ENCODE results near the gene TRAPPC8. TPM values are rescaled to one million over a fixed set of nuclear protein-coding genes. Genes with fewer than 3 reads are reported as not detected.

Gene TRAPPC8
- total RNA-seq, 2 experiments from 2014 or later: 24.9 to 26.5 TPM

DNA sequence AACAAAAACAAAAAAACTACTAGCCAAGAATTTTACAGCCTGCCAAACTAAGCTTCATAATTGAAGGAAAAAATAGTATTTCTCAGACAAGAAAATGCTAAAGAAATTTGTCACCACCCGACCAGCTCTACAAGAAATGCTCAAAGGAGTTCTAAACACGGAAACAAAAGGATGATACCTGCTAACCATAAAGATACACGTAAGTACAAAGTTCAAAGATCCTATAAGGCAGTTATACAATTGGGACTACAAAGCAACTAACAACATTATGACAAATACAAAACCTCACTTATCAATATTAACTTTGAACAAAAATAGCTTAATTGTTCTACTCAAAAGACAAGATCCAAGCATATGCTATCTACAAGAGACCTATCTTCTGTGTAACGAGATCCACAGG lies 64.6 kb downstream of the TRAPPC8 start:
- no peak for DNase-seq
- intact Hi-C loops (cut with micrococcal nuclease): no loop called here
- Mint-ChIP-seq H3K4me1 (ENCODE audit: low read depth) (peaks cover 8% of the 10 kb centered on the region), H3K4me3 (no peak overlapping the region), H3K27ac (no peak overlapping the region), H3K27me3 (ENCODE audit: low read depth) (no peaks in the 10 kb centered on the region), H3K9me3 (peaks cover 9% of the 10 kb centered on the region), H3K36me3 (ENCODE audit: low read depth) (peaks cover 55% of the 10 kb centered on the region)
- CTCF ChIA-PET: no interaction called here

DNA sequence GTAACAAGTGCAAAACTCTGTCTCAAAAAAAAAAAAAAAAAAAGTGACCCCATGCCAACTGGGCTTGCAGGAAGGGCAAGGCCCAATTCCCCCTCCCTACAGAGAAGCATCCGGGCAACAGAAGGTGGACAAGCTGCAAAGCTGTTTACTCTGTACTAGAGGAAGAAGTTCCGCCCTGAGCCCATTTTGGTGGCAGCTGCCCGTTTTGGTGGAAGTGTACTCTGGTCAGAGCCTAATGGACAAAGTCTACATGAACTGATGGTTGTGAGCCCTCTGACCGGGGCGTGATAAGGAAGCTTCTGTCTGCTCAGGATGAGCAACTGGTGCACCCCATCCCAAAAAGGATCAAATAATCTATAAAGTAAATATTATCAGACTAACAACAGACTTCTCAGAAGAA lies 65.0 kb downstream of the TRAPPC8 start:
- DNase-seq: no peak
- H3K36me3 Mint-ChIP-seq (ENCODE audit: low read depth): peaks cover 56% of the 10 kb centered on the region
- H3K4me3 Mint-ChIP-seq: no peak overlapping the region
- H3K9me3 Mint-ChIP-seq: peaks cover 9% of the 10 kb centered on the region
- H3K4me1 Mint-ChIP-seq (ENCODE audit: low read depth): peaks cover 8% of the 10 kb centered on the region
- intact Hi-C loops (cut with micrococcal nuclease): no loop called here
- no peaks in the 10 kb centered on the region for H3K27me3 Mint-ChIP-seq (ENCODE audit: low read depth)
- CTCF ChIA-PET: no interaction called here
- H3K27ac Mint-ChIP-seq: no peak overlapping the region

DNA sequence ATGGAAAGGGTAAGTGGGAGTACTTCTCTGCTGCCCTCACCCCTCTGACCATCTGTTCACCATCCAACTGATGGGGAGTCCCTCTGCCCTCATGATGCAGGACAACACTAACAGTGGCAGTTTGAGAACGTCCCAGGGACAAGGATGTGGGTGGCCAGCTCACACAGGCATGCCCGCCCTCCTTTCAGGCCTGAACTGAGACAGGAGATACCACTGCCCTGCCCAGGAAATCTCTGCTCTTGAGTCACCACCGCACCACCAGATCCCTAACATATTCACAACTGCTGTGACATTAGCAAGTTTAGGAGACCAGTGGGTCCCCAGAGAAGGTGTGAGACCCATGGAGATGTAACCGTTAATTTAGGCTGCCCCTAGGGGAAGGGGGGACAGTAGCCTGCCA lies 66.2 kb downstream of the TRAPPC8 start:
- no peak for DNase-seq
- no peak overlapping the region for H3K4me3 Mint-ChIP-seq
- peaks cover 52% of the 10 kb centered on the region for H3K36me3 Mint-ChIP-seq (ENCODE audit: low read depth)
- no peak overlapping the region for H3K27ac Mint-ChIP-seq
- peaks cover 8% of the 10 kb centered on the region for H3K4me1 Mint-ChIP-seq (ENCODE audit: low read depth)
- peaks cover 6% of the 10 kb centered on the region for H3K9me3 Mint-ChIP-seq
- no peaks in the 10 kb centered on the region for H3K27me3 Mint-ChIP-seq (ENCODE audit: low read depth)
- intact Hi-C loops (cut with micrococcal nuclease): no loop called here
- CTCF ChIA-PET: no interaction called here

DNA sequence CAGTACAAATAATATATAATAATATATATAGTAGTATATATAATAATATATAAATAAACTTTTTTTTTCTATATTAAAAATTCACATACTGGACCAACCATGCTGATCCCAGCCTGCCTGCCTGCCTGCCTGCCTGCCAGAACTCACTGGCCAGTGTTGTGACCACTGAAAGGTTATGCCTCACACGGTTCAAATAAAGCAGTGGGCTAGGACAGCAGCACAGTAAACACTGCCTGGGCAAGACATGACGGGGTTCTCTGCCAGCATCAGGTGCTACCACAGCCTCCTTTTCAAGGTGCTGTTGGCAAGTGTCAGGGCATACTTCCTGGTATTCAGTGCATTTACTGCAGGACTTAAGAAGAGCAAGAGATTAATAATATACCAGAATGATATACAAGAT lies 67.6 kb downstream of the TRAPPC8 start:
- Mint-ChIP-seq H3K36me3 (ENCODE audit: low read depth) (peaks cover 43% of the 10 kb centered on the region), H3K4me1 (ENCODE audit: low read depth) (peaks cover 3% of the 10 kb centered on the region), H3K27ac (no peak overlapping the region), H3K4me3 (no peak overlapping the region), H3K27me3 (ENCODE audit: low read depth) (no peaks in the 10 kb centered on the region), H3K9me3 (peaks cover 2% of the 10 kb centered on the region)
- intact Hi-C loops (cut with micrococcal nuclease): no loop called here
- no peak for DNase-seq
- CTCF ChIA-PET: no interaction called here

DNA sequence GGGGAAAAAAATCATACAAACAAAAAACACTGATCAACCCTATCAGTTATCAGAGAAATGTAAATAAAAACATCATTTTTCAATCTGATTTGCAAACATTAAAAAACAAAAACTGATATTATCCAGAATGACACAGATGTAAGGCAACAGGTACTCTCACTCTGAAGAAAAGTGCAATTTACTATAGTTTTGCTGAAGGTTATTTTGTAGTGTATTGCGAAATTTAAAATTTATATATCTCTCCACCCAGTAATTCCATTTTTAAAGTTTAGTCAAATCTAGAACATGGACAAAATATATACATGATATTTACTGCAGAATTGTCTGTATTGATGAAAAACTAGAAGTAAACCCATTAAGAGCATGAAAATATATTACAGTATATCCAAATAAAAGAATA lies 79.8 kb downstream of the TRAPPC8 start:
- no peak overlapping the region for H3K27ac Mint-ChIP-seq
- intact Hi-C loops (cut with micrococcal nuclease): no loop called here
- peaks cover 12% of the 10 kb centered on the region for H3K36me3 Mint-ChIP-seq (ENCODE audit: low read depth)
- no peaks in the 10 kb centered on the region for H3K4me1 Mint-ChIP-seq (ENCODE audit: low read depth)
- no peak for DNase-seq
- H3K4me3 Mint-ChIP-seq: no peak overlapping the region
- CTCF ChIA-PET: no interaction called here
- H3K9me3 Mint-ChIP-seq: no peaks in the 10 kb centered on the region
- no peaks in the 10 kb centered on the region for H3K27me3 Mint-ChIP-seq (ENCODE audit: low read depth)

DNA sequence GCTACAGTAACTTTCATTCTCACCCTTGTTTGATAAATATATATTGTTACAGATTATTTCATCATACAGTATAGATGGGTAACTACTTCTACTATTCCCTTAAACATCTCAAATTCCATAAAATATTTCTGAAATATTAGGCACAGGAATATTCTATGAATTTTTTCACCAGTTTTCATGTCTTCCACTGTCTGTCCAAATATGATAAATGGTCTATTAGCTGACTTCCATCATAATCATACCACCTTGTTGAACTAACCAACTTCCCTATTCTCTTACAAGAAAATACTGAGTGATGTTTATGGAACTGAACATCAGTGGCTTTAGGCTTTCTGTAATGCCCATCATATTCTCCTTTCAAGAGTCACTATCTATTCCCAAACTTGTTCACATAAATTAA lies 82.4 kb downstream of the TRAPPC8 start:
- no peaks in the 10 kb centered on the region for H3K27me3 Mint-ChIP-seq (ENCODE audit: low read depth)
- no peak for DNase-seq
- CTCF ChIA-PET: interaction anchor here (0.6 to 1.8 kb wide), 4 partner anchors 10 to 259 kb away, joined by 3 to 4 read pairs (median 3); no protein-coding TSS in a partner anchor
- H3K27ac Mint-ChIP-seq: no peak overlapping the region
- intact Hi-C loops (cut with micrococcal nuclease): no loop called here
- H3K36me3 Mint-ChIP-seq (ENCODE audit: low read depth): peaks cover 21% of the 10 kb centered on the region
- no peaks in the 10 kb centered on the region for H3K4me1 Mint-ChIP-seq (ENCODE audit: low read depth)
- H3K4me3 Mint-ChIP-seq: no peak overlapping the region
- no peaks in the 10 kb centered on the region for H3K9me3 Mint-ChIP-seq

DNA sequence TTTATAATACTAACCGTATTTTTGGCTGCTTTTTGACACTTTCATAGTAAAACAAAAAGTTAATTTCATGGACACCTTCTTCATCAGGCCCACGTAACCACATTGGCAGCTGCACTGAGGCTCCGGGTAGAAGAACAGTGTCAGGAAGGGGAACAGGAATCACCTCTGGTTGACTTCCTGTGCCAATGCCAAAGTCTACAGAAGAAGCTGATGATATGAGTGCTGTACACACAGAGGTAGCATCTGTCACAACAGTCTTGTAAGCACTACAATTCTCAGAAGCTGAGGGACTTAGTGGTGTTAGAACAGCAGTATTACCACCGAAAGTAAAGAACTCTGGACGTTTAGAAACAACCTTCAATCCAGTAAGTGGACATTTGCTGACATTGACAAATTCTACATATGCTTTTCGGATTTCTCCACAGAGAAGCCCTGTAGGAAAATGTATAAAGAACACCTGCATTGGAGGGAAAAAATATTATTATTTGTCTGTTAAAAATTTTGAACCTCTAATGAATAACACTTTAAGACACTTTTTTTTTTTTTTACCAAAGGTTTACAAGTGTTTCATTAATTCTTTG lies 85.3 kb downstream of the TRAPPC8 start:
- intact Hi-C loops (cut with micrococcal nuclease): no loop called here
- Mint-ChIP-seq H3K27me3 (ENCODE audit: low read depth) (no peaks in the 10 kb centered on the region), H3K4me1 (ENCODE audit: low read depth) (no peaks in the 10 kb centered on the region), H3K9me3 (no peaks in the 10 kb centered on the region), H3K36me3 (ENCODE audit: low read depth) (peaks cover 20% of the 10 kb centered on the region), H3K4me3 (no peak overlapping the region), H3K27ac (no peak overlapping the region)
- CTCF ChIA-PET: no interaction called here
- DNase-seq: no peak

DNA sequence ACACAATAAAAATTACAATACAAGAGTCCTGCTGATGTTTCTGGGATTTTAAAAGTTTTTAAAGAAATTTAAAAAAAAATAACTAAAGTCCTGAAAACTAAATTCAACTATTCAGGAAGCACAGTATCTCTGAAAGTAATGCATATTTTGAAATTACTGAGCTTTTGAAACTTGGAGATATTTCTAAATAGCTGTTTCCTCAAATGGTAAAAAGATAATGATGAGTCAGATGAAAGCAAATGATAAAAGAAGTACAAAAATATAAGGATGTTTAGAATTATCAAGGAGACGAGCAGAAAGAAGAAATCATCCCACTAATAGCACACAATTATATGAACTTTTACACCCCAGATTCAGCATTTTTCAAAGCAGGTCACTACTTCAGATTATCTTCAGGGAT lies 92.1 kb downstream of the TRAPPC8 start:
- CTCF ChIA-PET: interaction anchor here (0.7 kb wide), 2 partner anchors 127 to 163 kb away, joined by 3 read pairs; no protein-coding TSS in a partner anchor
- H3K27ac Mint-ChIP-seq: no peak overlapping the region
- intact Hi-C loops (cut with micrococcal nuclease): no loop called here
- H3K36me3 Mint-ChIP-seq (ENCODE audit: low read depth): peaks cover 21% of the 10 kb centered on the region
- H3K4me1 Mint-ChIP-seq (ENCODE audit: low read depth): no peaks in the 10 kb centered on the region
- H3K9me3 Mint-ChIP-seq: no peaks in the 10 kb centered on the region
- H3K27me3 Mint-ChIP-seq (ENCODE audit: low read depth): no peaks in the 10 kb centered on the region
- no peak overlapping the region for H3K4me3 Mint-ChIP-seq
- no peak for DNase-seq

DNA sequence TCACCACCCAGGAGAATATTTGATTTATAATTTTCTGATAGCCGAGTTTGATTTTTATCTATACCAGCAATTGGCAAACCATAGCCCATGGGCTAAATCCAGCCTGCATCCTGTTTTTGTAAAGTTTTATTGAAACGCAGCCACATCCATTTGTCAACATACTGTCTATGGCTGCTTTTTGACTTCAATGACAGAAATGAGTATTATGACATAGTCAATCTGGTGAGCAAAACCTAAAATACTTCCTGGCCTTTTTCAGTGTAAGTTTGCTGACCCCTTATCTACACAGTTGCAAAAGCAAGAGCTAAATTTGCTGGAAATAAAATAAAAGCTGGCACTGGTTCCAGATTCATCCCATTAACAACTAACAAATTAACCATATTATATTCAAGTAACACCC lies 102.4 kb downstream of the TRAPPC8 start:
- Mint-ChIP-seq H3K9me3 (no peaks in the 10 kb centered on the region), H3K36me3 (ENCODE audit: low read depth) (peaks cover 29% of the 10 kb centered on the region), H3K27me3 (ENCODE audit: low read depth) (no peaks in the 10 kb centered on the region), H3K4me1 (ENCODE audit: low read depth) (no peaks in the 10 kb centered on the region), H3K4me3 (no peak overlapping the region), H3K27ac (no peak overlapping the region)
- DNase-seq: no peak
- CTCF ChIA-PET: no interaction called here
- intact Hi-C loops (cut with micrococcal nuclease): no loop called here

DNA sequence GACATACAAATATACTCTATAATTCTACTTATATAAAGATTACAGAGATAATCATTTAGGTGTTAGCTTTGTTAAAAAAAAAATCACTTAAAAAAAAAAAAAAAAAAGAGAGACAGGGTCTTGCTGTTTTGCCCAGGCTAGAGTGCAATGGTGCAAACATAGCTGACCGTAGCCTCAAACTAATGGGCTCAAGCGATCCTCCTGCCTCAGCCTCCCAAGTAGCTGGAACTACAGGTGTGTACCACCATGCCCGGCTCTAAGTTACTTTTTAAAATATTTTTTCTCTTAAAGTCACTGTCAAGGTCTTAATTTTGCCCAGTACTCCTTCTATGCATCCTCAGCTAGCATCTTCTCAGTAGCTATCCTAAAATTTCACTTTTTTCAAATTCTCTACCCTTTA lies 105.0 kb downstream of the TRAPPC8 start:
- H3K4me3 Mint-ChIP-seq: no peak overlapping the region
- H3K4me1 Mint-ChIP-seq (ENCODE audit: low read depth): no peaks in the 10 kb centered on the region
- H3K27ac Mint-ChIP-seq: no peak overlapping the region
- peaks cover 30% of the 10 kb centered on the region for H3K36me3 Mint-ChIP-seq (ENCODE audit: low read depth)
- H3K9me3 Mint-ChIP-seq: no peaks in the 10 kb centered on the region
- CTCF ChIA-PET: no interaction called here
- no peak for DNase-seq
- intact Hi-C loops (cut with micrococcal nuclease): no loop called here
- H3K27me3 Mint-ChIP-seq (ENCODE audit: low read depth): no peaks in the 10 kb centered on the region

DNA sequence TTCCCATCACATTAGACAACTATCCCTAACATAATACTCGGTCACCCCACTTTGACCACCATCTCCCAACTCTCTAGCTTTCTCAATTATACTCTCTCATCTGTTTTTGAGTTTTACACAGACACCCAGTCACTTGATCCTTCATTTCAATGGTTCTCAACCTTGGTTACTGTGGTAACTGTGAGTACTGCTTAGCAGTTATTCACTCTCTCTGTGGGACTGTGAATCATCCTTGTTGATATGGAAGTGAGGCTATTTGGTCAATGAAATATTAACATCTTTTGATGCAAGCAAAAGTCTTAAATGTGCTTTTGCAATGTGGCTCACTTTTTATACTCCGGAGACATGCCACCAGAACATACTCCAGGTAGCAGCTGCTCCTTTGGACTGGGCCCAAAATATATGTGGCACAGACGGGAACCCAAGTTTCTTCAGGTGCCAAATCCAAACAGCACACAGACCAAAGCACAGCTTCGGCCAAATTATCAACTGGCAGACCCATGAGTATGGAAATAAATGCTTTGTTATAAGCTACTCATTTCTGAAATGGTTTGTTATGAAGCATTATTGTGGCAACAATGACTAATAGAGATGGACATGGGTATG lies 107.3 kb downstream of the TRAPPC8 start:
- DNase-seq: no peak
- no peaks in the 10 kb centered on the region for H3K27me3 Mint-ChIP-seq (ENCODE audit: low read depth)
- H3K4me1 Mint-ChIP-seq (ENCODE audit: low read depth): no peaks in the 10 kb centered on the region
- H3K4me3 Mint-ChIP-seq: no peak overlapping the region
- H3K36me3 Mint-ChIP-seq (ENCODE audit: low read depth): peaks cover 34% of the 10 kb centered on the region
- no peak overlapping the region for H3K27ac Mint-ChIP-seq
- CTCF ChIA-PET: no interaction called here
- intact Hi-C loops (cut with micrococcal nuclease): no loop called here
- H3K9me3 Mint-ChIP-seq: no peaks in the 10 kb centered on the region

DNA sequence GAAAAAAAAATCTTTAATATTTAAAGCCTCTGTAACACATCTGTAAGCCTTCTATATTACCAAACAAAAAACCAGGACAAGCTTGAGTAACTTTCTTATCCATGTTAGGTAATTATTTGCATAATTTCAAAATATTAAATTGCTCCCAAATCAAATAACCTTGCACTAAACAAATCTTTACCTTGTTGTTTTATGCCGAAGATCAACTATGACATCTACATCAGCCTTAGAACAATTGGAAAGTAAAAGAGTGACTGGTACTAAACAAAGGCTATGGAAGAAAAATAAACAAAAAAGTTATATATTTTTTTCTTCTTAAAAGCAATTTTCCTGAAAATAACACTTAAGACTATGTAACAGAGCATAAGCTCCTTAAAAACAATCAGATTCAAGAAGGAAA lies 111.0 kb downstream of the TRAPPC8 start:
- CTCF ChIA-PET: interaction anchor here (0.7 kb wide), 1 partner anchor 430 kb away, joined by 3 read pairs; no protein-coding TSS in a partner anchor
- Mint-ChIP-seq H3K4me1 (ENCODE audit: low read depth) (no peaks in the 10 kb centered on the region), H3K27me3 (ENCODE audit: low read depth) (no peaks in the 10 kb centered on the region), H3K36me3 (ENCODE audit: low read depth) (peaks cover 42% of the 10 kb centered on the region), H3K9me3 (peaks cover 5% of the 10 kb centered on the region), H3K27ac (no peak overlapping the region), H3K4me3 (no peak overlapping the region)
- DNase-seq: no peak
- intact Hi-C loops (cut with micrococcal nuclease): no loop called here

DNA sequence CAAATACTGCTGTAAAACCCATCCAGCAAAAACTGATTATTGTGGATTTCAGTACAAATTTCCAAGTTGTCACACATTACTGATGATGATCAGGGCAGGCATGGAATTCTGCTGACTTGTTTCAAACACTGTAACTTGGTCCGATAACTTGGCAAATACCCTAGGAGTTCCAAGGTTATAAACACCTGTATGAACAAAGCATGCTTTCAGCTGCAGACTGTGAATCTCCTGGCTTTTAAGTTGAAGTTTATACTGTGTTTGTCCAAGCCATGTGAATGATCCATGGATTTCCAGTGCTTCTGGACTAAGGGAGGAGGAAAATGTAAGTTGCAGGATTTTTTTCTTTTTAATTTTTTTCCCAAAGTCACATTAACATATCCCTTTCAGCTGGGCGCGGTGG lies 112.2 kb downstream of the TRAPPC8 start:
- DNase-seq: no peak
- peaks cover 38% of the 10 kb centered on the region for H3K36me3 Mint-ChIP-seq (ENCODE audit: low read depth)
- H3K4me1 Mint-ChIP-seq (ENCODE audit: low read depth): no peaks in the 10 kb centered on the region
- H3K27me3 Mint-ChIP-seq (ENCODE audit: low read depth): no peaks in the 10 kb centered on the region
- intact Hi-C loops (cut with micrococcal nuclease): no loop called here
- CTCF ChIA-PET: interaction anchor here (0.6 kb wide), 1 partner anchor 10 kb away, joined by 3 read pairs; no protein-coding TSS in a partner anchor
- peaks cover 5% of the 10 kb centered on the region for H3K9me3 Mint-ChIP-seq
- no peak overlapping the region for H3K4me3 Mint-ChIP-seq
- H3K27ac Mint-ChIP-seq: no peak overlapping the region

Data from activated naive CD4-positive, alpha-beta T cell treated with anti-CD3 and anti-CD28 coated beads for 36 hours (primary cell).